HepG2 (cell line): ENCODE data around the gene KRTAP26-1.

Experiments used
- ATF7-NPFF ChIP-seq: sonication (generic); formaldehyde crosslinking; IDR thresholded peaks from 2 replicates; pipeline ENCODE4 v1.8.1; 2023; ENCODE audit warnings: mild to moderate bottlenecking, low read depth, missing genetic modification reagents, moderate library complexity
- BCL3 ChIP-seq: sonication (generic); formaldehyde crosslinking; IDR thresholded peaks from 2 replicates; pipeline ENCODE4 v1.5.1; 2020; ENCODE audit warnings: mild to moderate bottlenecking, missing genetic modification reagents, moderate library complexity
- GATAD1 ChIP-seq: IDR thresholded peaks from 2 replicates; pipeline ENCODE4 v1.6.1; 2016; ENCODE audit warnings: missing genetic modification reagents, missing compliant biosample characterization
- POLR2AphosphoS5 ChIP-seq: IDR thresholded peaks from 2 replicates; pipeline ENCODE4 v1.6.1; 2012; ENCODE audit warnings: low read depth, low read length
- SALL2 ChIP-seq: sonication (generic); formaldehyde crosslinking; IDR thresholded peaks from 2 replicates; pipeline ENCODE4 v1.8.1; 2023; ENCODE audit warnings: mild to moderate bottlenecking, missing genetic modification reagents, inconsistent platforms

- TF ChIP-seq GATAD1 (CRISPR knock-in tag) (no peak), BCL3 (no peak), SALL2 (CRISPR knock-in tag) (no peak), POLR2AphosphoS5 (no peak), ATF7-NPFF (no peak)
Measured at GRCh38 chr21:30336596-30336995, 16.5 kb upstream of the KRTAP26-1 start.
